ENCODE measurements around the gene CES2.

CES2 gene

GRCh38 chr16:66926961-66927436 is 8.3 kb upstream of the CES2 start:
- Histone ChIP-seq H3K79me2 (ENCODE audit: insufficient read depth, low read length) (no peaks in the 10 kb centered on the region), H2AFZ (ENCODE audit: low read length) (no peak overlapping the region), H4K20me1 (ENCODE audit: insufficient read depth, low read length) (no peaks in the 10 kb centered on the region), H3K27ac (ENCODE audit: low read depth, low read length, poor library complexity, severe bottlenecking) (no peak overlapping the region), H3K4me1 (ENCODE audit: insufficient read depth, low read length, severe bottlenecking) (peaks cover 10% of the 10 kb centered on the region), H3K27me3 (ENCODE audit: insufficient read depth, low read length) (0 out of 2 replicates have a peak, but pooled peaks cover 3% of the 10 kb centered on the region), H3F3A (ENCODE audit: insufficient read depth, low read length) (no peaks in the 10 kb centered on the region), H3K9ac (ENCODE audit: low read length) (no peak overlapping the region), H3K9me2 (ENCODE audit: low read depth, low read length) (no peaks in the 10 kb centered on the region), H3K4me3 (ENCODE audit: low read depth, low read length, poor library complexity, severe bottlenecking) (no peak overlapping the region), H3K9me3 (ENCODE audit: low read length) (no peaks in the 10 kb centered on the region), H3K36me3 (ENCODE audit: insufficient read depth, low read length) (peaks cover 2% of the 10 kb centered on the region; the same call in 1 of the 2 replicates), H3K4me2 (ENCODE audit: low read length) (no peak overlapping the region)
- TF ChIP-seq CTCF (IDR thresholded peaks at IDR 0.05; ENCODE audit: low read length) (no peak), EZH2 (IDR thresholded peaks at IDR 0.05; ENCODE audit: borderline replicate concordance, low read length) (no peak)

- no peak overlapping the region for H3K4me3 ChIP-seq (ENCODE audit: low read depth, low read length, poor library complexity, severe bottlenecking)
- peaks cover 14% of the 10 kb centered on the region for H3K4me1 ChIP-seq (ENCODE audit: insufficient read depth, low read length, severe bottlenecking)
- H3K9me2 ChIP-seq (ENCODE audit: low read depth, low read length) = no peaks in the 10 kb centered on the region
- peaks cover 10% of the 10 kb centered on the region; the same call in 1 of the 2 replicates for H3K36me3 ChIP-seq (ENCODE audit: insufficient read depth, low read length)
- H4K20me1 ChIP-seq (ENCODE audit: insufficient read depth, low read length) = no peaks in the 10 kb centered on the region
- no peaks in the 10 kb centered on the region for H3K9me3 ChIP-seq (ENCODE audit: low read length)
- H3K9ac ChIP-seq (ENCODE audit: low read length) = no peak overlapping the region
- no peak overlapping the region for H3K4me2 ChIP-seq (ENCODE audit: low read length)
- H3F3A ChIP-seq (ENCODE audit: insufficient read depth, low read length) = no peaks in the 10 kb centered on the region
- no peaks in the 10 kb centered on the region for H3K79me2 ChIP-seq (ENCODE audit: insufficient read depth, low read length)
- TF ChIP-seq EZH2 (IDR thresholded peaks at IDR 0.05; ENCODE audit: borderline replicate concordance, low read length) (no peak), CTCF (IDR thresholded peaks at IDR 0.05; ENCODE audit: low read length) (no peak)
- H3K27ac ChIP-seq (ENCODE audit: low read depth, low read length, poor library complexity, severe bottlenecking) = no peak overlapping the region
- no peak overlapping the region for H2AFZ ChIP-seq (ENCODE audit: low read length)
- no peaks in the 10 kb centered on the region for H3K27me3 ChIP-seq (ENCODE audit: insufficient read depth, low read length)
Observed at GRCh38 chr16:66927918-66928649, 7.2 kb upstream of the CES2 start.

GRCh38 chr16:66928702-66929388 is 6.5 kb upstream of the CES2 start:
- no peaks in the 10 kb centered on the region for H3K79me2 ChIP-seq (ENCODE audit: insufficient read depth, low read length)
- no peak overlapping the region for H3K9ac ChIP-seq (ENCODE audit: low read length)
- no peaks in the 10 kb centered on the region for H3F3A ChIP-seq (ENCODE audit: insufficient read depth, low read length)
- no peaks in the 10 kb centered on the region for H4K20me1 ChIP-seq (ENCODE audit: insufficient read depth, low read length)
- TF ChIP-seq CTCF (IDR thresholded peaks at IDR 0.05; ENCODE audit: low read length) (peak; percentile 39; the same call in 1 of the 2 replicates), EZH2 (IDR thresholded peaks at IDR 0.05; ENCODE audit: borderline replicate concordance, low read length) (no peak)
- no peaks in the 10 kb centered on the region for H3K9me3 ChIP-seq (ENCODE audit: low read length)
- no peak overlapping the region for H3K4me2 ChIP-seq (ENCODE audit: low read length)
- H3K4me3 ChIP-seq (ENCODE audit: low read depth, low read length, poor library complexity, severe bottlenecking) = no peak overlapping the region
- H3K4me1 ChIP-seq (ENCODE audit: insufficient read depth, low read length, severe bottlenecking) = peaks cover 20% of the 10 kb centered on the region
- no peaks in the 10 kb centered on the region for H3K9me2 ChIP-seq (ENCODE audit: low read depth, low read length)
- H3K27me3 ChIP-seq (ENCODE audit: insufficient read depth, low read length) = no peaks in the 10 kb centered on the region
- peaks cover 10% of the 10 kb centered on the region; the same call in 1 of the 2 replicates for H3K36me3 ChIP-seq (ENCODE audit: insufficient read depth, low read length)
- H2AFZ ChIP-seq (ENCODE audit: low read length) = no peak overlapping the region
- no peak overlapping the region for H3K27ac ChIP-seq (ENCODE audit: low read depth, low read length, poor library complexity, severe bottlenecking)
